ENCODE results near the gene CRIP3.

- TF ChIP-seq, protein P1, sequence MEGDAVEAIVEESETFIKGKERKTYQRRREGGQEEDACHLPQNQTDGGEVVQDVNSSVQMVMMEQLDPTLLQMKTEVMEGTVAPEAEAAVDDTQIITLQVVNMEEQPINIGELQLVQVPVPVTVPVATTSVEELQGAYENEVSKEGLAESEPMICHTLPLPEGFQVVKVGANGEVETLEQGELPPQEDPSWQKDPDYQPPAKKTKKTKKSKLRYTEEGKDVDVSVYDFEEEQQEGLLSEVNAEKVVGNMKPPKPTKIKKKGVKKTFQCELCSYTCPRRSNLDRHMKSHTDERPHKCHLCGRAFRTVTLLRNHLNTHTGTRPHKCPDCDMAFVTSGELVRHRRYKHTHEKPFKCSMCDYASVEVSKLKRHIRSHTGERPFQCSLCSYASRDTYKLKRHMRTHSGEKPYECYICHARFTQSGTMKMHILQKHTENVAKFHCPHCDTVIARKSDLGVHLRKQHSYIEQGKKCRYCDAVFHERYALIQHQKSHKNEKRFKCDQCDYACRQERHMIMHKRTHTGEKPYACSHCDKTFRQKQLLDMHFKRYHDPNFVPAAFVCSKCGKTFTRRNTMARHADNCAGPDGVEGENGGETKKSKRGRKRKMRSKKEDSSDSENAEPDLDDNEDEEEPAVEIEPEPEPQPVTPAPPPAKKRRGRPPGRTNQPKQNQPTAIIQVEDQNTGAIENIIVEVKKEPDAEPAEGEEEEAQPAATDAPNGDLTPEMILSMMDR (IDR thresholded peaks at IDR 0.05 in 8 of 11, conservative IDR thresholded peaks at IDR 0.05 in 3 of 11): no peak
- no peak for TF ChIP-seq POLR2AphosphoS5 (IDR thresholded peaks at IDR 0.05)
- no peak for TF ChIP-seq POLR2A (IDR thresholded peaks at IDR 0.05)
These were observed 26.6 kb downstream of the CRIP3 start for GRCh38 chr6:43282060-43282459.
